ENCODE results near the gene IGF2. TPM values are rescaled to one million over a fixed set of nuclear protein-coding genes. Genes with fewer than 3 reads are reported as not detected.

The IGF2 gene
- total RNA-seq, 1 donor from 2014 or later, result 56.5 TPM

- intact Hi-C loops (cut with DNase I), result no loop called here
- Histone ChIP-seq H3K36me3 (no peaks in the 10 kb centered on the region), H3K27ac (no peak overlapping the region)
Observed at GRCh38 chr11:2109541-2110019, 29.6 kb downstream of the IGF2 start.

GRCh38 chr11:2108675-2109491, 30.3 kb downstream of the IGF2 start:
- H3K27ac ChIP-seq, result no peak overlapping the region
- intact Hi-C loops (cut with DNase I), result no loop called here
- no peak for TF ChIP-seq POLR2A (IDR thresholded peaks at IDR 0.05)
- no peak for TF ChIP-seq POLR2AphosphoS5 (IDR thresholded peaks at IDR 0.05; ENCODE audit: insufficient read depth in 1 of 2, low read depth in 1 of 2)
- TF ChIP-seq CTCF (IDR thresholded peaks at IDR 0.05), result no peak

More at GRCh38 chr11:2109541-2110019, 29.6 kb downstream of the IGF2 start:
- H3K4me1 ChIP-seq, result no peaks in the 10 kb centered on the region
- no peaks in the 10 kb centered on the region for H3K9me3 ChIP-seq
- H3K27me3 ChIP-seq, result no peaks in the 10 kb centered on the region
- DNase-seq (ENCODE audit: extremely low spot score in 2 of 2), result no peak
- H3K4me3 ChIP-seq, result no peak overlapping the region
- TF ChIP-seq POLR2AphosphoS5 (IDR thresholded peaks at IDR 0.05; ENCODE audit: insufficient read depth in 1 of 2, low read depth in 1 of 2) (no peak), POLR2A (IDR thresholded peaks at IDR 0.05) (no peak), CTCF (IDR thresholded peaks at IDR 0.05) (no peak)

GRCh38 chr11:2107941-2108630, 31.1 kb downstream of the IGF2 start:
- Histone ChIP-seq H3K4me1 (no peaks in the 10 kb centered on the region), H3K36me3 (no peaks in the 10 kb centered on the region), H3K4me3 (no peak overlapping the region), H3K27ac (no peak overlapping the region), H3K9me3 (no peaks in the 10 kb centered on the region), H3K27me3 (no peaks in the 10 kb centered on the region)
- intact Hi-C loops (cut with DNase I), result no loop called here
- TF ChIP-seq CTCF (IDR thresholded peaks at IDR 0.05) (no peak), POLR2A (IDR thresholded peaks at IDR 0.05) (no peak), POLR2AphosphoS5 (IDR thresholded peaks at IDR 0.05; ENCODE audit: insufficient read depth in 1 of 2, low read depth in 1 of 2) (no peak)
- DNase-seq (ENCODE audit: extremely low spot score in 2 of 2), result no peak

More at GRCh38 chr11:2108675-2109491, 30.3 kb downstream of the IGF2 start:
- DNase-seq (ENCODE audit: extremely low spot score in 2 of 2), result no peak
- Histone ChIP-seq H3K4me3 (no peak overlapping the region), H3K9me3 (no peaks in the 10 kb centered on the region), H3K4me1 (no peaks in the 10 kb centered on the region), H3K27me3 (no peaks in the 10 kb centered on the region), H3K36me3 (no peaks in the 10 kb centered on the region)

- Histone ChIP-seq H3K4me1 (no peaks in the 10 kb centered on the region), H3K36me3 (no peaks in the 10 kb centered on the region), H3K9me3 (no peaks in the 10 kb centered on the region), H3K27ac (no peak overlapping the region), H3K27me3 (no peaks in the 10 kb centered on the region), H3K4me3 (no peak overlapping the region)
- DNase-seq (ENCODE audit: extremely low spot score in 2 of 2), result no peak
- intact Hi-C loops (cut with DNase I), result no loop called here
- TF ChIP-seq POLR2A (IDR thresholded peaks at IDR 0.05) (no peak), POLR2AphosphoS5 (IDR thresholded peaks at IDR 0.05; ENCODE audit: insufficient read depth in 1 of 2, low read depth in 1 of 2) (no peak), CTCF (IDR thresholded peaks at IDR 0.05) (no peak)
Observed at GRCh38 chr11:2107521-2107920, 31.7 kb downstream of the IGF2 start.

Data from vagina (tissue), 2 donors.